GM18861 (cell line): ENCODE results near the gene ZNF106.

Source experiments
- ATAC-seq: cut with Tn5 transposase; IDR thresholded peaks from one replicate; pipeline ENCODE4 v1.9.1; 2021; ENCODE audit not compliant: unreplicated experiment

ZNF106 gene

GRCh38 chr15:42482701-42483100 lies 8.2 kb downstream of the ZNF106 start:
- ATAC-seq = no peak

GRCh38 chr15:42474827-42475226 lies 16.1 kb downstream of the ZNF106 start:
- no peak for ATAC-seq

GRCh38 chr15:42471002-42471401 lies 19.9 kb downstream of the ZNF106 start:
- no peak for ATAC-seq

- no peak for ATAC-seq
These were observed 25.3 kb downstream of the ZNF106 start for GRCh38 chr15:42465520-42466259.

GRCh38 chr15:42461261-42461660 lies 29.7 kb downstream of the ZNF106 start:
- ATAC-seq = no peak

GRCh38 chr15:42457445-42458442 lies 33.2 kb downstream of the ZNF106 start:
- peak; percentile 89 for ATAC-seq

- ATAC-seq = no peak
These were observed 34.0 kb downstream of the ZNF106 start for GRCh38 chr15:42456971-42457370.

- no peak for ATAC-seq
These were observed 34.4 kb downstream of the ZNF106 start for GRCh38 chr15:42456531-42456930.

GRCh38 chr15:42453826-42454225 lies 37.1 kb downstream of the ZNF106 start:
- no peak for ATAC-seq

- no peak for ATAC-seq
These were observed 40.5 kb downstream of the ZNF106 start for GRCh38 chr15:42450425-42450790.

- ATAC-seq = no peak
These were observed 41.0 kb downstream of the ZNF106 start for GRCh38 chr15:42449770-42450424.

GRCh38 chr15:42448281-42448680 lies 42.7 kb downstream of the ZNF106 start:
- ATAC-seq = no peak

GRCh38 chr15:42447599-42447998 lies 43.3 kb downstream of the ZNF106 start:
- ATAC-seq = no peak

GRCh38 chr15:42445551-42445950 lies 45.4 kb downstream of the ZNF106 start:
- no peak for ATAC-seq

- ATAC-seq = no peak
These were observed 46.4 kb downstream of the ZNF106 start for GRCh38 chr15:42444415-42445063.

GRCh38 chr15:42427429-42428223 lies 63.3 kb downstream of the ZNF106 start:
- no peak for ATAC-seq

GRCh38 chr15:42421376-42421775 lies 69.6 kb downstream of the ZNF106 start:
- ATAC-seq = no peak

- no peak for ATAC-seq
These were observed 71.6 kb downstream of the ZNF106 start for GRCh38 chr15:42419369-42419768.

GRCh38 chr15:42413920-42414319 lies 77.0 kb downstream of the ZNF106 start:
- no peak for ATAC-seq

GRCh38 chr15:42411884-42412283 lies 79.1 kb downstream of the ZNF106 start:
- ATAC-seq = no peak
